Measurements from ENCODE around the gene GOLGA6C.
"Not testable (repeated sequence)": the region's sequence is repeated elsewhere in the genome, so short reads cannot be mapped to it uniquely, and the experiment has no call there.

DNA sequence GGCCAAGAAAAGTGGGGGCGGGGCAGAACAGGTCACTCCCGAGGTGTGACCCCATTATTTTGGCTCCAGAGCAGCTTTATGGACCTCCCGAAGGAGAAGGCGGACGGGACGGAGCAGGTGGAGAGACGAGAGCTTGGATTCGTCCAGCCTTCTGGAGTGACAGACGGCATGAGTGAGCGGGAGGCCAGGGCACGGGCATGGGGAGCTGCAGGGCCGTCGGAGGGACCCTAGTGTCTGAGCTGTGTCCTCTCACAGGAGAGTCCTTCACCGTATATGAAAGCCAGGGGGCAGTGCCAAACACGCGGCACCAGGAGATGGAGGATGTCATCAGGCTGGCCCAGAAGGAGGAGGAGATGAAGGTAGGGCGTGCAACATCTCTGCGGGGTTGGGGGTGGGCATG, 35.5 kb downstream of the GOLGA6C start:
- TF ChIP-seq, protein P1, sequence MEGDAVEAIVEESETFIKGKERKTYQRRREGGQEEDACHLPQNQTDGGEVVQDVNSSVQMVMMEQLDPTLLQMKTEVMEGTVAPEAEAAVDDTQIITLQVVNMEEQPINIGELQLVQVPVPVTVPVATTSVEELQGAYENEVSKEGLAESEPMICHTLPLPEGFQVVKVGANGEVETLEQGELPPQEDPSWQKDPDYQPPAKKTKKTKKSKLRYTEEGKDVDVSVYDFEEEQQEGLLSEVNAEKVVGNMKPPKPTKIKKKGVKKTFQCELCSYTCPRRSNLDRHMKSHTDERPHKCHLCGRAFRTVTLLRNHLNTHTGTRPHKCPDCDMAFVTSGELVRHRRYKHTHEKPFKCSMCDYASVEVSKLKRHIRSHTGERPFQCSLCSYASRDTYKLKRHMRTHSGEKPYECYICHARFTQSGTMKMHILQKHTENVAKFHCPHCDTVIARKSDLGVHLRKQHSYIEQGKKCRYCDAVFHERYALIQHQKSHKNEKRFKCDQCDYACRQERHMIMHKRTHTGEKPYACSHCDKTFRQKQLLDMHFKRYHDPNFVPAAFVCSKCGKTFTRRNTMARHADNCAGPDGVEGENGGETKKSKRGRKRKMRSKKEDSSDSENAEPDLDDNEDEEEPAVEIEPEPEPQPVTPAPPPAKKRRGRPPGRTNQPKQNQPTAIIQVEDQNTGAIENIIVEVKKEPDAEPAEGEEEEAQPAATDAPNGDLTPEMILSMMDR (conservative IDR thresholded peaks at IDR 0.05): not testable (repeated sequence)
- TF ChIP-seq ZFX (IDR thresholded peaks at IDR 0.05): not testable (repeated sequence)
